Left lung (tissue), 10 donors: ENCODE measurements around the gene LACTBL1. TPM values are rescaled to one million over a fixed set of nuclear protein-coding genes. Genes with fewer than 3 reads are reported as not detected.
"Not testable (repeated sequence)": the region's sequence is repeated elsewhere in the genome, so short reads cannot be mapped to it uniquely, and the experiment has no call there.

Experiments
- ATAC-seq: fragments of 200-7000 bp; cut with Tn5 transposase; one replicate; pipeline ENCODE4 v1.9.1; 2020; ENCODE audit warnings: moderate library complexity
- DNase-seq, 4 donors: peaks; one replicate each; pipeline ENCODE4 v3.0.0-alpha.2; 2013 to 2020
- H3K27ac ChIP-seq, 2 donors: fragments of 200-600 bp; sonication (generic) in 1 of 2; one replicate each; pipeline versions ENCODE4 v1.5.0 to v1.8.0; 2020 to 2021
- H3K27me3 ChIP-seq, 2 donors: fragments of 200-600 bp; sonication (generic) in 1 of 2; one replicate each; pipeline versions ENCODE4 v1.5.0 to v1.8.0; 2020 to 2021
- H3K36me3 ChIP-seq, 2 donors: fragments of 200-600 bp; sonication (generic) in 1 of 2; one replicate each; pipeline versions ENCODE4 v1.5.0 to v1.8.0; 2020 to 2021
- H3K4me1 ChIP-seq, 2 donors: fragments of 200-600 bp; one replicate each; pipeline ENCODE4 v1.8.0; 2021
- H3K4me3 ChIP-seq, 2 donors: fragments of 200-600 bp; sonication (generic) in 1 of 2; one replicate each; pipeline versions ENCODE4 v1.5.0 to v1.8.0; 2020 to 2021; ENCODE audit warnings: mild to moderate bottlenecking in 1 of 2
- H3K9me3 ChIP-seq, 2 donors: fragments of 200-600 bp; sonication (generic) in 1 of 2; one replicate each; pipeline versions ENCODE4 v1.5.0 to v1.8.0; 2020 to 2021
- intact Hi-C, 2 donors: fragments of 100-400 bp; cut with DNase I; formaldehyde crosslinking; loops; one replicate each; pipeline versions ENCODE4 v1.11.2 to v1.14.2; 2022
- polyA plus RNA-seq, 6 donors: library from polyadenylated mRNA; unstranded; fragments of 120-200 nt; gene quantifications; one replicate each; pipeline ENCODE4 v1.2.1, GENCODE V29; 2013; ENCODE audit not compliant: insufficient read length in 6 of 6
- total RNA-seq, 2 donors: library from RNA; stranded (reverse); fragmentation: NEBNext Ultra II Directional; extraction: Animal tissue kit (Norgen Biotek cat#: 25700); gene quantifications; one replicate each; pipeline ENCODE4 v1.2.1, GENCODE V29; 2021
- TF ChIP-seq, protein P1 (sequence below), 2 donors: fragments of 200-600 bp; sonication (generic) in 1 of 2; IDR thresholded peaks; one replicate each; pipeline versions ENCODE4 v1.5.0 to v1.8.0; 2021; ENCODE audit warnings: antibody characterized with exemption in 2 of 2
- donor health status: DM: no; HTN: yes; CAD: no.
- donor health status: DM: no; HTN: no; CAD: no.

LACTBL1 gene
- total and polyA plus RNA-seq, 8 donors: not detected

DNA sequence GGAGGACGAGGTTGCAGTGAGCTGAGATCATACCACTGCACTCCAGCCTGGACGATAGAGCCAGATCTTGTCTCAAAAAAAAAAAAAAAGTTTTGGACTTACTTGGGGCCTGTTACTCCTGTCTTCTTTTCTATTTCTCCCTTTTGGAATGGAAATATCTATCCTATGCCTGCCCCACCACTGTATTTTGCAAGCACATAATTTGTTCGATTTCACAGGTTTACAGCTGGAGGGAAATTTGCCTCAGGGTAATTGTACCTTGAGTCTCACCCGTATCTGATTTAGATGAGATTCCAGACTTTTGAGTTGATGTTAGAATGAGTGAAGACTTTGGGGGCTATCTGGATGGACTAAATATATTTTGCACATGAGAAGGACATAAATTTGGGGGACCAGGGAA is 34.4 kb upstream of the LACTBL1 start:
- intact Hi-C loops: no loop called here
- H3K4me3 ChIP-seq: no peak overlapping the region
- TF ChIP-seq, protein P1, sequence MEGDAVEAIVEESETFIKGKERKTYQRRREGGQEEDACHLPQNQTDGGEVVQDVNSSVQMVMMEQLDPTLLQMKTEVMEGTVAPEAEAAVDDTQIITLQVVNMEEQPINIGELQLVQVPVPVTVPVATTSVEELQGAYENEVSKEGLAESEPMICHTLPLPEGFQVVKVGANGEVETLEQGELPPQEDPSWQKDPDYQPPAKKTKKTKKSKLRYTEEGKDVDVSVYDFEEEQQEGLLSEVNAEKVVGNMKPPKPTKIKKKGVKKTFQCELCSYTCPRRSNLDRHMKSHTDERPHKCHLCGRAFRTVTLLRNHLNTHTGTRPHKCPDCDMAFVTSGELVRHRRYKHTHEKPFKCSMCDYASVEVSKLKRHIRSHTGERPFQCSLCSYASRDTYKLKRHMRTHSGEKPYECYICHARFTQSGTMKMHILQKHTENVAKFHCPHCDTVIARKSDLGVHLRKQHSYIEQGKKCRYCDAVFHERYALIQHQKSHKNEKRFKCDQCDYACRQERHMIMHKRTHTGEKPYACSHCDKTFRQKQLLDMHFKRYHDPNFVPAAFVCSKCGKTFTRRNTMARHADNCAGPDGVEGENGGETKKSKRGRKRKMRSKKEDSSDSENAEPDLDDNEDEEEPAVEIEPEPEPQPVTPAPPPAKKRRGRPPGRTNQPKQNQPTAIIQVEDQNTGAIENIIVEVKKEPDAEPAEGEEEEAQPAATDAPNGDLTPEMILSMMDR (IDR thresholded peaks at IDR 0.05): no peak
- no peak for DNase-seq
- H3K36me3 ChIP-seq: no peaks in the 10 kb centered on the region
- H3K4me1 ChIP-seq: no peaks in the 10 kb centered on the region
- H3K9me3 ChIP-seq: no peaks in the 10 kb centered on the region
- ATAC-seq: no peak
- H3K27ac ChIP-seq: no peak overlapping the region
- no peaks in the 10 kb centered on the region for H3K27me3 ChIP-seq

DNA sequence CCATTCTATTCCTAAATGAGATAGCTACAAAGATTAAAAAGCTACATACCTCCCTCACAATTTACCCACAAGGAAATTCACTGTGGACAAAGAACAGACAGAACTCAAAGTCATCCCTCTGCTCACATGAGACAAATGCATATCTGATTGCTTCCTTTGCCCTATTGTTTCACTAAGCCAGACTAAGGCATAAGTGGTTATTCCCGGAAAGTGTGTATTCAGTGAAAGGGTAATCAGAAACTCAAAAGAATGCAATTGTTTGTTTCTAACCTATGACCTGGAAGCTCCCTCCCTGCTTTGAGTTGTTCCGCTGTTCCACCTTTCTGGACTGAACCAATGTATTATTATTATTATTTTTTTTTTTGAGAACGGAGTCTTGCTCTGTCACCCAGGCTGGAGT is 32.1 kb upstream of the LACTBL1 start:
- H3K27me3 ChIP-seq, DNase-seq, H3K9me3 ChIP-seq, H3K27ac ChIP-seq, H3K4me3 ChIP-seq, H3K4me1 ChIP-seq, H3K36me3 ChIP-seq, intact Hi-C loops, ATAC-seq: not testable (repeated sequence)

DNA sequence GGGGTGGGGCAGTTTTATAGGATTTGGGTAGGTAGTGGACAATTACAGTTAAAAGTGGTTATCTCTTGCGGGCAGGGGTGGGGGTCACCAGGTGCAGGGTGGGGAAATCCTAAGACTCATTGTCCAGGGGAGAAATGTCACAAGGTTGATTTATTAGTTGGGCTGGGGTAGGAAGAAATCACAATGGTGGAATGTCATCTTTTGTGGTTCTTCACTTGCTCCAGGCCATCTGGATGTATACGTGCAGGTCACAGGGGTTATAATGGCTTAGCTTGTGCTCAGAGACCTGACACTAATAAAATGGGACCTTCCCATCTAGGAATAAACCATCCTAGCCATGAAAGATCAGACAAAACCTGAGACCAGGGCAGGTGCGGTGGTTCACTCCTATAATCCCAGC is 31.4 kb upstream of the LACTBL1 start:
- no peak overlapping the region for H3K27ac ChIP-seq
- H3K9me3 ChIP-seq: peaks cover 0 to 6% of the 10 kb centered on the region in 2 donors
- no peak overlapping the region for H3K4me3 ChIP-seq
- no peak for DNase-seq
- TF ChIP-seq, protein P1 (IDR thresholded peaks at IDR 0.05): no peak
- no peaks in the 10 kb centered on the region for H3K36me3 ChIP-seq
- H3K4me1 ChIP-seq: no peaks in the 10 kb centered on the region
- no peaks in the 10 kb centered on the region for H3K27me3 ChIP-seq
- ATAC-seq: no peak
- intact Hi-C loops: no loop called here

DNA sequence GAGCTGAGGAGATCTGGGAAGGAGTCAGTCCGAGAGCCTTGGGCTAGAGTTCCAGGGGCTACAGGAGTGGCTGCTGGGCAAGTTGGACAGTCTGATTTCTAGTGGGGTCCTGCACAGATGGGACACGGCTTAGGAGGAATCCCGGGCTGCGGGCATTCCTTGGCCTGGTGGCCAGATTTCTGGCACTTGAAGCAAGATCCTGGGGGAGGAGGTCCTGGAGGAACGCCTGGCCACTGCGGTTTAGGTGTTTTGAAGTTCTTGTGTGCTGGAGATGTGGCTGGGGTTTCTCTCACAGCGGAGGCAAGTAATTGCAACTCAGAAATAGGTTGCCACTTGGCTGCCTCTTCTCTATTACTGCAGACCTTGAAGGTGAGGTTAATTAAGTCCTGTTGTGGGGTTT is 29.6 kb upstream of the LACTBL1 start:
- H3K27me3 ChIP-seq, H3K4me1 ChIP-seq, ATAC-seq: not testable (repeated sequence)

DNA sequence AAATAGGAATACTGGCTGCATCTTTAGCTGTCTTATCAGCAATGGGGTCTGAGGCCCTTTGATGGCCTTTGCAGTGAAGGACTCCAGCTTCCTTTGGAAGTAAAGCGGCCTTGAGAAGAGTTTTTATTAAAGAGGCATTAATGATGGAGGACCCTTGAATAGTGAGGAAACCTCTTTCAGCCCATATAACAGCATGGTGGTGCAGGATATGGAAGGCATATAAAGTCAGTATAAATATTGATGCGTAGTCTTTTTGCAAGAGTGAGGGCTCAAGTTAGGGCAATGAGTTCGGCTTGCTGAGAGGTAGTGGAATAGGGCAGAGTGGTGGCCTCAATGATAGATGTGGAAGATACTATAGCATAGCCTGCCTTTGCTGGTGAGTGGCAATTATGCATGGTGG is 27.5 kb upstream of the LACTBL1 start:
- DNase-seq, H3K36me3 ChIP-seq, H3K27me3 ChIP-seq, intact Hi-C loops, H3K9me3 ChIP-seq, H3K27ac ChIP-seq, ATAC-seq, H3K4me1 ChIP-seq, H3K4me3 ChIP-seq: not testable (repeated sequence)

More for the DNA sequence above, 29.6 kb upstream of the LACTBL1 start:
- H3K4me3 ChIP-seq, intact Hi-C loops, H3K36me3 ChIP-seq, DNase-seq, H3K9me3 ChIP-seq, H3K27ac ChIP-seq: not testable (repeated sequence)

DNA sequence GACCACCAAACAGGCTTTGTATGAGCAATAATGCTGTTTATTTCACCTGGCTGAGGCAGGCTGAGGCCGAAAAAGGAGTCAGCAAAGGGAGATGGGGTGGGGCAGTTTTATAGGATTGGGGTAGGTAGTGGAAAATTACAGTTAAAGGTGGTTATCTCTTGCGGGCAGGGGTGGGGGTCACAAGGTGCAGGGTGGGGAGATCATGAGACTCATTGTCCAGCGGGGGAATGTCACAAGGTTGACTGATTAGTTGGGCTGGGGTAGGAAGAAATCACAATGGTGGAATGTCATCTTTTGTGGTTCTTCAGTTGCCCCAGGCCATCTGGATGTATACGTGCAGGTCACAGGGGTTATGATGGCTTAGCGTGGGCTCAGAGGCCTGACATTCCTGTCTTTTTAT is 24.9 kb upstream of the LACTBL1 start:
- intact Hi-C loops, ATAC-seq, H3K36me3 ChIP-seq, H3K27ac ChIP-seq, DNase-seq, H3K4me3 ChIP-seq, H3K4me1 ChIP-seq, H3K27me3 ChIP-seq: not testable (repeated sequence)
- peaks cover 0 to 20% of the 10 kb centered on the region in 2 donors for H3K9me3 ChIP-seq

DNA sequence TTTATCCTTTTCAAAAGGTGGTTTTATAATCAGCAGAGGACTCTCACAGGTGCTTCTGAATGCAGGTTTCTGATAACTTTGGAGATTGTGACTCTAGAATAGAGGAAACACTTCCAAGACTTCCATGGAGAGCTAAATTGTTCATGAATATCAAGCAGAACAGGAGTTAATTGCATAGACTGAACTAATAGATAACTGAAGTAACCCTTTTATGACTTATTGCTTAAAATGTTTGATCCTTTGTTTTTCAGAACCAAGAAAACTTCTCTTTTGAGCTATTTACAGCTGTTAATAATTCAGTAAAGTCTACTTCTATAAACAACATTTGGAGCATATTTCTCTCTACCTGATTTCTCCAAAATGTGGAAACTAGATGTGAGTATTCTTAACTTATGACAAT is 23.1 kb upstream of the LACTBL1 start:
- ATAC-seq (no peak), DNase-seq (no peak)
- Histone ChIP-seq H3K4me3 (no peak overlapping the region), H3K4me1 (no peaks in the 10 kb centered on the region), H3K9me3 (peaks cover 0 to 21% of the 10 kb centered on the region in 2 donors), H3K36me3 (no peaks in the 10 kb centered on the region), H3K27me3 (no peaks in the 10 kb centered on the region), H3K27ac (no peak overlapping the region)
- intact Hi-C loops: no loop called here
- TF ChIP-seq, protein P1 (IDR thresholded peaks at IDR 0.05): no peak

DNA sequence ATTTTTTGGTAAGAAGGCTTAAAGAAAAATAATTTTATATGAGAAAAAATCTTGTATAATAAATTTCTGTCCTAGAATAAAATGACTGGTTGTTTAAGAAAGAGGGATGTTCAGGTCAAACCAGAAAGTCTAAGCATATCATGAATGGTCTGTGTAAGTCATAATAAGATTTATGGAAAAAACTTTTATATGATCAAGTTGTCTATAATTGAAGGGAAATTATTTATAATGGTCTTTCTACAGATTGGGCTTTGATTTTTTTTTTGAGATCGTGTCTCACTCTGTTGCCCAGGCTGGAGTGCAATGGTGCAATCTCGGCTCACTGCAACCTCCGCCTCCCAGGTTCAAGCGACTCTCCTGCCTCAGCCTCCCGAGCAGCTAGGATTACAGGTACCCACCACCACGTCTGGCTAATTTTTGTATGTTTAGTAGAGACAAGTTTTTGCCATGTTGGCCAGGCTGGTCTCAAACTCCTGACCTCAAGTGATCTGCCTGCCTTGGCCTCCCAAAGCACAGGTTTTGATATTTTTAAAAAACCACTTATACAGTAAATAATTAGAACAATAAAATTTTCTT is 20.6 kb upstream of the LACTBL1 start:
- H3K4me1 ChIP-seq, ATAC-seq, DNase-seq, intact Hi-C loops, H3K4me3 ChIP-seq, H3K27ac ChIP-seq, H3K36me3 ChIP-seq, H3K27me3 ChIP-seq: not testable (repeated sequence)
- peaks cover 0 to 16% of the 10 kb centered on the region in 2 donors for H3K9me3 ChIP-seq

DNA sequence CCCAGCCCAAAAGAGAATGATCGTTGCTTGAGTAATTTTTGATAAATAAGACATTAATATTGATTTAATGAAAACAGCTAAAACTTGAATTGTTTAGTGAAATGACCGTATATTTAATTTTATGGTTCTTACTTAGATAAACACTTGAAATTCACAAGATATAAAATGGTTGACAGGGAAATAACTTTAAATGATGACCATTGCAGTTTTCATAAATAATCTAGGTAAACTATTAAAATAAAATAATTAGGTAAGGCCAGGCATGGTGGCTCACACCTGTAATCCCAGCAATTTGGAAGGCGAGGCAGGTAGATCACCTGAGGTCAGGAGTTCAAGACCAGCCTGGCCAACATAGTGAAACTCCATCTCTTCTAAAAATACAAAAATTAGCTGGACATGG is 19.7 kb upstream of the LACTBL1 start:
- intact Hi-C loops, H3K36me3 ChIP-seq, DNase-seq, H3K4me3 ChIP-seq, H3K27ac ChIP-seq, H3K27me3 ChIP-seq, H3K4me1 ChIP-seq, ATAC-seq: not testable (repeated sequence)
- H3K9me3 ChIP-seq: peaks cover 0 to 16% of the 10 kb centered on the region in 2 donors
